GM12878 (cell line): ENCODE measurements around the gene MED13. TPM values are rescaled to one million over a fixed set of nuclear protein-coding genes. Genes with fewer than 3 reads are reported as not detected.
"Not testable (repeated sequence)": the region's sequence is repeated elsewhere in the genome, so short reads cannot be mapped to it uniquely, and the experiment has no call there.

Experiments
- ATAC-seq: fragments of 200-7000 bp; cut with Tn5 transposase; 3 replicates; pipeline ENCODE4 v1.9.1; 2020; ENCODE audit warnings: mild to moderate bottlenecking, moderate library complexity
- BruUV-seq: library from RNA; stranded (reverse); fragments of 400-500 nt; replicated peaks from 2 replicates; lab custom pipeline; 2021; lab: Mats Ljungman, UMichigan
- CTCF ChIA-PET: fragments of 300-600 bp; sonication (Branson Sonifier 250); formaldehyde crosslinking; extraction: SDS; loops from one replicate; lab custom pipeline; 2021; ENCODE audit warnings: inconsistent platforms; lab: Yijun Ruan, JAX
- POLR2A ChIA-PET: fragments of 350-600 bp; formaldehyde crosslinking; extraction: SDS; loops from one replicate; lab custom pipeline; 2021; ENCODE audit warnings: inconsistent platforms; lab: Charles Lee
- RAD21 ChIA-PET: fragments of 300-600 bp; sonication (Branson Sonifier 250); formaldehyde crosslinking; loops from one replicate; lab custom pipeline; 2023; ENCODE audit warnings: antibody characterized with exemption; ENCODE audit not compliant: unreplicated experiment; lab: Charles Lee
- SMC1A ChIA-PET: fragments of 300-600 bp; sonication (Branson Sonifier 250); formaldehyde crosslinking; loops from one replicate; lab custom pipeline; 2023; ENCODE audit not compliant: unreplicated experiment, uncharacterized antibody; lab: Charles Lee
- DNase-seq: peaks from one replicate; pipeline ENCODE4 v3.0.0-alpha.2; 2011; ENCODE audit warnings: low read depth, low spot score
- FAIRE-seq: peaks from 3 replicates; lab custom pipeline; 2011; peaks lifted over from hg19 to GRCh38; lab: Jason Lieb, UNC
- H2AFZ ChIP-seq: 2 replicates; pipeline ENCODE4 v1.6.0; 2011; ENCODE audit warnings: low read depth, low read length, control low read depth; ENCODE audit not compliant: control insufficient read depth
- H3K27ac ChIP-seq: 2 replicates; pipeline ENCODE4 v1.5.1; 2011; ENCODE audit warnings: control low read depth; ENCODE audit not compliant: control insufficient read depth, insufficient read depth
- H3K27me3 ChIP-seq, 2 experiments: replicated peaks in 1 of 2; 2 replicates each; pipeline versions ENCODE4 v1.6.0 to v1.6.1; 2011; ENCODE audit warnings: low read length in 1 of 2; ENCODE audit not compliant: control insufficient read depth in 2 of 2, insufficient read depth in 2 of 2
- H3K36me3 ChIP-seq, 2 experiments: 2 replicates each; pipeline ENCODE4 v1.5.1; 2011; ENCODE audit warnings: low read length in 1 of 2; ENCODE audit not compliant: control insufficient read depth in 2 of 2, insufficient read depth in 2 of 2
- H3K4me1 ChIP-seq: 2 replicates; pipeline ENCODE4 v1.6.1; 2011; ENCODE audit warnings: mild to moderate bottlenecking, low read length, moderate library complexity, mixed read lengths; ENCODE audit not compliant: control insufficient read depth, insufficient read depth
- H3K4me2 ChIP-seq: 2 replicates; pipeline ENCODE4 v1.6.0; 2011; ENCODE audit warnings: control low read depth; ENCODE audit not compliant: control insufficient read depth, insufficient read depth
- H3K4me3 ChIP-seq: fragments of 200-600 bp; sonication (generic); 2 replicates; pipeline ENCODE4 v1.5.1; 2016
- H3K79me2 ChIP-seq: 2 replicates; pipeline ENCODE4 v1.6.0; 2011; ENCODE audit warnings: low read length; ENCODE audit not compliant: control insufficient read depth, insufficient read depth
- H3K9ac ChIP-seq: 2 replicates; pipeline ENCODE4 v1.8.0; 2011; ENCODE audit warnings: low read length, control low read depth, mixed read lengths; ENCODE audit not compliant: control insufficient read depth, insufficient read depth
- H3K9me3 ChIP-seq: replicated peaks from 3 replicates; pipeline ENCODE4 v1.5.1; 2011; ENCODE audit warnings: mild to moderate bottlenecking, low read length; ENCODE audit not compliant: control insufficient read depth, insufficient read depth
- H4K20me1 ChIP-seq: 2 replicates; pipeline ENCODE4 v1.6.0; 2011; ENCODE audit not compliant: control insufficient read depth, insufficient read depth
- SMAD1 ChIP-seq: fragments of 450-650 bp; IDR thresholded peaks from 2 replicates; pipeline ENCODE4 v1.6.1; 2018; ENCODE audit warnings: mild to moderate bottlenecking, low read depth; ENCODE audit not compliant: partially characterized antibody
- ZSCAN29 ChIP-seq: fragments of 450-650 bp; IDR thresholded peaks from 2 replicates; pipeline ENCODE4 v1.6.1; 2017; ENCODE audit warnings: mild to moderate bottlenecking, moderate library complexity
- WGBS: methylation state at CpG from one replicate; pipeline ENCODE4 v1.1.6; 2016; ENCODE audit warnings: low lambda C conversion rate; ENCODE audit not compliant: insufficient replicate concordance, insufficient coverage; ENCODE audit errors: missing lambda C conversion rate; 5-methylcytosine and 5-hydroxymethylcytosine counted together
- in situ Hi-C: fragments of 300-500 bp; cut with MboI; formaldehyde crosslinking; loops from 9 replicates; pipeline ENCODE4 v1.14.3; 2018; ENCODE audit warnings: mixed read lengths
- intact Hi-C: fragments of 100-400 bp; cut with micrococcal nuclease; formaldehyde crosslinking; loops from one replicate; pipeline ENCODE4 v1.14.2; 2022; ENCODE audit not compliant: unreplicated experiment
- polyA plus RNA-seq, 11 experiments: library from polyadenylated mRNA; depleted of rRNA in 4 of 11; unstranded in 6 of 11; stranded (reverse) in 5 of 11; fragments of >200 nt; fragmentation: Nextera tagmentation in 4 of 11; fragmentation: Illumina TruSeq in 1 of 11; extraction: Ambion mirVana in 4 of 11; extraction: Trizol in 1 of 11; gene quantifications; 1 replicate in 1 of 11; 2 replicates in 10 of 11; pipeline versions ENCODE4 v1.2.1 to v1.2.3, GENCODE V29; 2011 to 2016; ENCODE audit warnings: inconsistent platforms in 2 of 11, missing spikeins in 2 of 11, low read depth in 1 of 11
- total RNA-seq, 4 experiments: library from RNA; depleted of rRNA in 3 of 4; stranded (reverse); fragments of >200 nt in 3 of 4; fragmentation: Illumina TruSeq in 1 of 4; extraction: Trizol in 1 of 4; gene quantifications; 2 replicates each; pipeline versions ENCODE4 v1.2.1 to v1.2.3, GENCODE V29; 2013 to 2021
- TF ChIP-seq, protein P1 (sequence below): IDR thresholded peaks from 2 replicates; pipeline ENCODE4 v1.6.1; 2011; ENCODE audit warnings: low read depth, low read length, improper control_type of control experiment, borderline replicate concordance
- TF ChIP-seq, protein P2 (sequence below): fragments of 450-650 bp; IDR thresholded peaks from 2 replicates; pipeline ENCODE4 v1.6.1; 2018; ENCODE audit warnings: mild to moderate bottlenecking, low read depth, moderate library complexity; ENCODE audit not compliant: partially characterized antibody

Gene MED13
- total and polyA plus RNA-seq, 10 of the 15 experiments (the other 5 are each of a cell fraction or from before 2014, with no cell fraction given) = 4.6 to 49.7 (median 21.3) TPM

DNA sequence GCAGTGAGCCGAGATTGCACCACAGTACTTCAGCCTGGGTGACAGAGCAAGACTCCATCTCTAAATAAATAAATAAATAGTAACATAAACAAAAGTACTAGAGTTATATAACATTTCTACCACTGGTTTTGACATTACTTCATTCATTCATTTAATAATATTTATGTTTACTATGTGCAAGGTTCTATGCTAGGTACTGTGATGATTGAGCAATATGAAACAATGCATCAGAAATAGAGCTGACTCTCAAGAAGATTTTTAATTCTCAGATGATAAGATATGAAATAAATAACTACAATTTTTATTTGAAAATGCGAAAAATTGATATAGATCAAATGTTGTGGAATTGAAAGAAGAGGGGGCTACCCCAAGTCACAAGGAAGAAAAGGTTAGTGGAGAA, 8.9 kb upstream of the MED13 start (continued):
- no peak for TF ChIP-seq SMAD1
- TF ChIP-seq, protein P1, sequence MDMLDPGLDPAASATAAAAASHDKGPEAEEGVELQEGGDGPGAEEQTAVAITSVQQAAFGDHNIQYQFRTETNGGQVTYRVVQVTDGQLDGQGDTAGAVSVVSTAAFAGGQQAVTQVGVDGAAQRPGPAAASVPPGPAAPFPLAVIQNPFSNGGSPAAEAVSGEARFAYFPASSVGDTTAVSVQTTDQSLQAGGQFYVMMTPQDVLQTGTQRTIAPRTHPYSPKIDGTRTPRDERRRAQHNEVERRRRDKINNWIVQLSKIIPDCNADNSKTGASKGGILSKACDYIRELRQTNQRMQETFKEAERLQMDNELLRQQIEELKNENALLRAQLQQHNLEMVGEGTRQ = no peak
- TF ChIP-seq ZSCAN29 = no peak
- TF ChIP-seq, protein P2, sequence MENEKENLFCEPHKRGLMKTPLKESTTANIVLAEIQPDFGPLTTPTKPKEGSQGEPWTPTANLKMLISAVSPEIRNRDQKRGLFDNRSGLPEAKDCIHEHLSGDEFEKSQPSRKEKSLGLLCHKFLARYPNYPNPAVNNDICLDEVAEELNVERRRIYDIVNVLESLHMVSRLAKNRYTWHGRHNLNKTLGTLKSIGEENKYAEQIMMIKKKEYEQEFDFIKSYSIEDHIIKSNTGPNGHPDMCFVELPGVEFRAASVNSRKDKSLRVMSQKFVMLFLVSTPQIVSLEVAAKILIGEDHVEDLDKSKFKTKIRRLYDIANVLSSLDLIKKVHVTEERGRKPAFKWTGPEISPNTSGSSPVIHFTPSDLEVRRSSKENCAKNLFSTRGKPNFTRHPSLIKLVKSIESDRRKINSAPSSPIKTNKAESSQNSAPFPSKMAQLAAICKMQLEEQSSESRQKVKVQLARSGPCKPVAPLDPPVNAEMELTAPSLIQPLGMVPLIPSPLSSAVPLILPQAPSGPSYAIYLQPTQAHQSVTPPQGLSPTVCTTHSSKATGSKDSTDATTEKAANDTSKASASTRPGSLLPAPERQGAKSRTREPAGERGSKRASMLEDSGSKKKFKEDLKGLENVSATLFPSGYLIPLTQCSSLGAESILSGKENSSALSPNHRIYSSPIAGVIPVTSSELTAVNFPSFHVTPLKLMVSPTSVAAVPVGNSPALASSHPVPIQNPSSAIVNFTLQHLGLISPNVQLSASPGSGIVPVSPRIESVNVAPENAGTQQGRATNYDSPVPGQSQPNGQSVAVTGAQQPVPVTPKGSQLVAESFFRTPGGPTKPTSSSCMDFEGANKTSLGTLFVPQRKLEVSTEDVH = no peak

DNA sequence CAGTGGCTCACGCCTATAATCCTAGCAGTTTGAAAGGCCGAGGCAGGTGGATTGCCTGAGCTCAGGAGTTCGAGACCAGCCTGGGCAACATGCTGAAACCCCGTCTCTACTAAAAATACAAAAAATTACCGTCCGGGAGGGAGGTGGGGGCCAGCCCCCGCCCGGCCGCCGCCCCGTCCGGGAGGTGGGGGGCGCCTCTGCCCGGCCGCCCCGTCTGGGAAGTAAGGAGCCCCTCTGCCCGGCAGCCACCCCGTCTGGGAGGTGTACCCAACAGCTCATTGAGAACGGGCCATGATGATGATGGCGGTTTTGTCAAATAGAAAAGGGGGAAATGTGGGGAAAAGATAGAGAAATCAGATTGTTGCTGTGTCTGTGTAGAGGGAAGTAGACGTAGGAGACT, 7.8 kb upstream of the MED13 start:
- DNase-seq, BruUV-seq, POLR2A ChIA-PET, H4K20me1 ChIP-seq, H3K4me3 ChIP-seq, in situ Hi-C loops, H2AFZ ChIP-seq, H3K79me2 ChIP-seq, intact Hi-C loops, H3K4me2 ChIP-seq, H3K27ac ChIP-seq, H3K27me3 ChIP-seq, H3K9me3 ChIP-seq, ATAC-seq, H3K4me1 ChIP-seq, FAIRE-seq, H3K9ac ChIP-seq, H3K36me3 ChIP-seq: not testable (repeated sequence)
- WGBS = 90% methylated on average over 20 of the region's 21 CpGs
- RAD21 ChIA-PET = interaction anchor here (2.0 kb wide), 1 partner anchor 37 kb away, joined by 12 read pairs; no protein-coding TSS in a partner anchor
- CTCF ChIA-PET = interaction anchor here (1.9 to 5.0 kb wide), 2 partner anchors 19 to 37 kb away, joined by 4 to 45 read pairs; no protein-coding TSS in a partner anchor
- SMC1A ChIA-PET = interaction anchor here (0.9 to 3.3 kb wide), 4 partner anchors 14 to 28 kb away, joined by 3 to 11 read pairs (median 6); no protein-coding TSS in a partner anchor
